ENCODE measurements around the gene DDX42. TPM values are rescaled to one million over a fixed set of nuclear protein-coding genes. Genes with fewer than 3 reads are reported as not detected.

DDX42 gene, protein sequence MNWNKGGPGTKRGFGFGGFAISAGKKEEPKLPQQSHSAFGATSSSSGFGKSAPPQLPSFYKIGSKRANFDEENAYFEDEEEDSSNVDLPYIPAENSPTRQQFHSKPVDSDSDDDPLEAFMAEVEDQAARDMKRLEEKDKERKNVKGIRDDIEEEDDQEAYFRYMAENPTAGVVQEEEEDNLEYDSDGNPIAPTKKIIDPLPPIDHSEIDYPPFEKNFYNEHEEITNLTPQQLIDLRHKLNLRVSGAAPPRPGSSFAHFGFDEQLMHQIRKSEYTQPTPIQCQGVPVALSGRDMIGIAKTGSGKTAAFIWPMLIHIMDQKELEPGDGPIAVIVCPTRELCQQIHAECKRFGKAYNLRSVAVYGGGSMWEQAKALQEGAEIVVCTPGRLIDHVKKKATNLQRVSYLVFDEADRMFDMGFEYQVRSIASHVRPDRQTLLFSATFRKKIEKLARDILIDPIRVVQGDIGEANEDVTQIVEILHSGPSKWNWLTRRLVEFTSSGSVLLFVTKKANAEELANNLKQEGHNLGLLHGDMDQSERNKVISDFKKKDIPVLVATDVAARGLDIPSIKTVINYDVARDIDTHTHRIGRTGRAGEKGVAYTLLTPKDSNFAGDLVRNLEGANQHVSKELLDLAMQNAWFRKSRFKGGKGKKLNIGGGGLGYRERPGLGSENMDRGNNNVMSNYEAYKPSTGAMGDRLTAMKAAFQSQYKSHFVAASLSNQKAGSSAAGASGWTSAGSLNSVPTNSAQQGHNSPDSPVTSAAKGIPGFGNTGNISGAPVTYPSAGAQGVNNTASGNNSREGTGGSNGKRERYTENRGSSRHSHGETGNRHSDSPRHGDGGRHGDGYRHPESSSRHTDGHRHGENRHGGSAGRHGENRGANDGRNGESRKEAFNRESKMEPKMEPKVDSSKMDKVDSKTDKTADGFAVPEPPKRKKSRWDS
- total RNA-seq, result 100 to 1,000 TPM; 122 to 153 TPM

DNA sequence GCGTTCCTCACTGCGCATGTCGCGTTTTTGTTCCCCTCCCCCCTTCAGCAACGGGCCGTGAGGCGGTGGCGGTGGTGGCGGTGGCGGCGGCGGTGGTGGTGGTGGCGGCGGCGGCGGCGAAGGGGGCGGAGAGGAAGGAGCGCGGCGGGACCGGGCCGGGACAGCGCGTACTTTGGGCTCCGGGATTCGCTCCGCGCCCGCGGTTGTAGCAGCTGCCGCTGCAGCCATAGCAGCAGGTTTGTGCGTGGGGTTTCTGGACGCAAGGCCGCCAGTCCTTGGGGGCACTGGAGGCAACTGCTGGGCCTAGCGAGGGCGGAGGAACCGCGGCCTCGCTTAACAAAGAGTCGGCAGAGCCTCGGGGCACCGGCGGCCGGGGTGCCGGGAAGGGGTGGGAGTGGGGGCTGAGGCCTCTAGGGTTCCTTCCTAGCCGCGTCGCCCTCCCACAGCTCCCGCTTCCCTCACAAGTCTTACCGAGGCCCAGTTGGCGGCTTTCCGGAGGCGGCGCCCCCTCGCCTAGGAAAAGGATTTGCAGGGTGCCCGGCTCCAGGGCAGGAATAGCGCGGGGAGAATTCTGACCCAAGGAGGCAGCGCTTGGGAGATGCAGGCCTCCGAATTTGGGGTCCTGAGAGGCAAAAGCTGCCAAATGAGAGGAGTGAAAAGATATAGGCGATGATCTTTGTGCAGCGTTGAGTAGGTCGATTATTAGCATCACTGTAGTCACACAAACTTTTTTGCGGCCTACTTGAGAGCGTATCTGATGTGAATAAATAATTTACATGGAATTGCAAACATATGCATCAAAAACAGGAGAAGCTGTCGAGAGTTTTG lies at the start of gene DDX42:
Gene DDX42 (plus strand): TSS at position 30 of the 828 bp plus-strand sequence. CDS start 12,880 bp downstream, outside the sequence.
- Mint-ChIP-seq H3K27me3 (no peaks in the 10 kb centered on the region), H3K9me3 (no peaks in the 10 kb centered on the region), H3K36me3 (ENCODE audit: low read depth) (peaks cover 41% of the 10 kb centered on the region), H3K4me3 (peak within 1 kb of the TSS; percentile 90), H3K4me1 (peaks cover 56% of the 10 kb centered on the region), H3K27ac (peak within 1 kb of the TSS; percentile 99)
- POLR2A ChIA-PET, result interaction anchor here (0.7 to 1.5 kb wide), 5 partner anchors 9 to 77 kb away, joined by 3 to 10 read pairs (median 4); partner anchors contain the start of gene STRADA
- CTCF ChIA-PET, result interaction anchor here (0.7 to 2.4 kb wide), 16 partner anchors 8 to 349 kb away, joined by 3 to 10 read pairs (median 4); partner anchors contain the start of gene STRADA
- DNase-seq, result peak; percentile 35

DNA sequence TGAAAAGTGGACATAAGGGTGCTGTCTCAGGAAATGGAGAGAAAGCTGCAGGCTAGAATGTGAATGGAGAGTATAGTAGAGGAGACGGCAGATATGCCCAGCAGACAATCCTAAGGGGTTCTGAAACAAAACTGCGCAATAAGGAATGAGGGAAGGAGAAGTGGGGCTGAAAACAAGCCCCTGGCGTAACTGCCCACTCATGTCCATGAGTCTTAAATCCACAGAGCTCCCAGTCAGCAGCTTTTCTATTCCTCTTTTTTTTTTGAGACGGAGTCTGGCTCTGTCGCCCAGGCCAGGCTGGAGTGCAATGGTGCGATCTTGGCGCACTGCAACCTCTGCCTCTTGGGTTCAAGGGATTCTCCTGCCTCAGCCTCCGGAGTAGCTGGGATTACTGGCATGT lies 38.3 kb upstream of the DDX42 start:
- POLR2A ChIA-PET, result no interaction called here
- Mint-ChIP-seq H3K9me3 (no peaks in the 10 kb centered on the region), H3K36me3 (ENCODE audit: low read depth) (peaks cover 8% of the 10 kb centered on the region), H3K4me1 (peaks cover 21% of the 10 kb centered on the region), H3K4me3 (no peak overlapping the region), H3K27ac (no peak overlapping the region), H3K27me3 (no peaks in the 10 kb centered on the region)
- CTCF ChIA-PET, result interaction anchor here (1.1 to 3.1 kb wide), 4 partner anchors 14 to 37 kb away, joined by 3 to 7 read pairs (median 3); no protein-coding TSS in a partner anchor
- DNase-seq, result no peak

GRCh38 chr17:63740464-63741142 lies 33.4 kb upstream of the DDX42 start:
- H3K27ac Mint-ChIP-seq, result peak overlapping the region; percentile 95

DNA sequence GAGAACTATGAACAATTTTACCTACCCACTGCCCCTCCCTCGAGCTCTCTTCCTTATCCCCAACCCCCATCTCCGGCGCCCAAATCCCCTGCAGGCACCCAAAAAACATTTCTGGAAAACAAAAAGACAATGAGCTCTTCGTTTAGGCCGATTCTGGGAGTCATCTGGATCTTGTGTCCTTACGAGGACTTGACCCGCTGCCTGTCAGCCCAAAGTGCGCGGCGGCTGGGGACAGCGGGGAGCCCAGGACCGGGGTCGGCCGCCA lies 32.9 kb upstream of the DDX42 start:
- Mint-ChIP-seq H3K4me1 (peaks cover 34% of the 10 kb centered on the region), H3K9me3 (no peaks in the 10 kb centered on the region), H3K27me3 (no peaks in the 10 kb centered on the region), H3K36me3 (ENCODE audit: low read depth) (peaks cover 14% of the 10 kb centered on the region), H3K4me3 (peak overlapping the region; percentile 93), H3K27ac (peak overlapping the region; percentile 95)
- ChIA-PET CTCF (interaction anchor here (1.4 kb wide), 1 partner anchor 11 kb away, joined by 4 read pairs; no protein-coding TSS in a partner anchor), POLR2A (interaction anchor here (1.2 kb wide), 1 partner anchor 119 kb away, joined by 4 read pairs; the partner anchor contains the start of gene MAP3K3)
- DNase-seq, result peak; percentile 9

More at GRCh38 chr17:63740464-63741142, 33.4 kb upstream of the DDX42 start:
- POLR2A ChIA-PET, result interaction anchor here (1.2 kb wide), 1 partner anchor 33 kb away, joined by 3 read pairs; the partner anchor contains the start of genes CCDC47 and DDX42
- Mint-ChIP-seq H3K4me3 (peak overlapping the region; percentile 93), H3K9me3 (no peaks in the 10 kb centered on the region), H3K4me1 (peaks cover 35% of the 10 kb centered on the region), H3K36me3 (ENCODE audit: low read depth) (peaks cover 9% of the 10 kb centered on the region), H3K27me3 (no peaks in the 10 kb centered on the region)
- DNase-seq, result no peak
- CTCF ChIA-PET, result interaction anchor here (0.6 to 1.4 kb wide), 3 partner anchors 10 to 24 kb away, joined by 3 to 4 read pairs (median 3); no protein-coding TSS in a partner anchor

GRCh38 chr17:63741408-63742173 lies 32.4 kb upstream of the DDX42 start, which contains the start of gene STRADA:
STRADA (minus strand) TSS chr17:63741799; CDS start chr17:63728369, 13,430 bp downstream.
- Mint-ChIP-seq H3K27ac (peak within 1 kb of the TSS; percentile 95), H3K4me1 (peaks cover 35% of the 10 kb centered on the region), H3K27me3 (no peaks in the 10 kb centered on the region), H3K36me3 (ENCODE audit: low read depth) (peaks cover 16% of the 10 kb centered on the region), H3K9me3 (no peaks in the 10 kb centered on the region), H3K4me3 (peak within 1 kb of the TSS; percentile 93)
- POLR2A ChIA-PET, result interaction anchor here (0.6 to 1.4 kb wide), 5 partner anchors 32 to 268 kb away, joined by 3 to 10 read pairs (median 5); partner anchors contain the start of genes CCDC47, DDX42 and MAP3K3
- CTCF ChIA-PET, result interaction anchor here (0.7 to 1.4 kb wide), 7 partner anchors 9 to 116 kb away, joined by 3 to 4 read pairs (median 3); partner anchors contain the start of genes CCDC47 and DDX42
- peak; percentile 99 for DNase-seq

GRCh38 chr17:63751806-63752205 lies 22.2 kb upstream of the DDX42 start:
- ChIA-PET CTCF (interaction anchor here (0.6 to 1.1 kb wide), 2 partner anchors 34 to 141 kb away, joined by 3 to 5 read pairs; no protein-coding TSS in a partner anchor), POLR2A (no interaction called here)
- no peaks in the 10 kb centered on the region for H3K27me3 Mint-ChIP-seq
- DNase-seq, result peak; percentile 51
- peaks cover 51% of the 10 kb centered on the region for H3K36me3 Mint-ChIP-seq (ENCODE audit: low read depth)
- H3K4me3 Mint-ChIP-seq, result peak overlapping the region; percentile 46
- H3K27ac Mint-ChIP-seq, result peak overlapping the region; percentile 81
- H3K9me3 Mint-ChIP-seq, result no peaks in the 10 kb centered on the region
- H3K4me1 Mint-ChIP-seq, result peaks cover 25% of the 10 kb centered on the region

- POLR2A ChIA-PET, result no interaction called here
- peak overlapping the region; percentile 6 for H3K27ac Mint-ChIP-seq
- peaks cover 48% of the 10 kb centered on the region for H3K36me3 Mint-ChIP-seq (ENCODE audit: low read depth)
- no peak for DNase-seq
- peaks cover 19% of the 10 kb centered on the region for H3K4me1 Mint-ChIP-seq
- no peaks in the 10 kb centered on the region for H3K9me3 Mint-ChIP-seq
- H3K27me3 Mint-ChIP-seq, result no peaks in the 10 kb centered on the region
- no peak overlapping the region for H3K4me3 Mint-ChIP-seq
- CTCF ChIA-PET, result interaction anchor here (0.8 kb wide), 1 partner anchor 23 kb away, joined by 3 read pairs; no protein-coding TSS in a partner anchor
Measured at GRCh38 chr17:63752707-63753106, 21.3 kb upstream of the DDX42 start.

GRCh38 chr17:63753215-63753614 lies 20.8 kb upstream of the DDX42 start:
- peak overlapping the region; percentile 6 for H3K27ac Mint-ChIP-seq
- peaks cover 48% of the 10 kb centered on the region for H3K36me3 Mint-ChIP-seq (ENCODE audit: low read depth)
- no peaks in the 10 kb centered on the region for H3K9me3 Mint-ChIP-seq
- POLR2A ChIA-PET, result interaction anchor here (0.6 kb wide), 1 partner anchor 90 kb away, joined by 7 read pairs; no protein-coding TSS in a partner anchor
- peaks cover 19% of the 10 kb centered on the region for H3K4me1 Mint-ChIP-seq
- DNase-seq, result no peak
- H3K27me3 Mint-ChIP-seq, result no peaks in the 10 kb centered on the region
- CTCF ChIA-PET, result interaction anchor here (0.8 to 1.3 kb wide), 2 partner anchors 23 to 55 kb away, joined by 3 read pairs; no protein-coding TSS in a partner anchor
- no peak overlapping the region for H3K4me3 Mint-ChIP-seq

GRCh38 chr17:63754046-63754445 lies 19.9 kb upstream of the DDX42 start:
- Mint-ChIP-seq H3K4me1 (peaks cover 17% of the 10 kb centered on the region), H3K36me3 (ENCODE audit: low read depth) (peaks cover 49% of the 10 kb centered on the region), H3K27me3 (no peaks in the 10 kb centered on the region)

DNA sequence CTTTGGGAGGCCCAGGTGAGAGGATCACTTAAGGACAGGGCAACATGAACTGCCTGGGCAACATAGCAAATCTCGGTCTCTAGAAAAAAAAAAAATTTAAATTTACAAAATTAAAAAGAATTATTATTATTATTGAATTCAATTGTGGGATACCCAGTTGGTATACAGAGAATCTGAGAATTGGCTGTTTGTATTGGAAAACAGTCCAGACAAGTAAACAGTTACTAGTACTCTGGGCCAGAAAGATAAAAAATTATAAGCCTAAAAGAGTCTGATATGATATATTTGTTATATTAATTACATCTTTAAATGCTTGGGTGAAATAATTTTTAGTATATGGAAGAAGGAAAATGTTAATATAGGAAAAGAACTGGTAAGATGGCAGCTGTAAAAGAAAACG lies 15.5 kb upstream of the DDX42 start:
- Mint-ChIP-seq H3K4me1 (peaks cover 13% of the 10 kb centered on the region), H3K36me3 (ENCODE audit: low read depth) (peaks cover 57% of the 10 kb centered on the region), H3K27ac (no peak overlapping the region), H3K4me3 (no peak overlapping the region), H3K27me3 (no peaks in the 10 kb centered on the region), H3K9me3 (no peaks in the 10 kb centered on the region)
- ChIA-PET CTCF (no interaction called here), POLR2A (no interaction called here)
- no peak for DNase-seq

More at GRCh38 chr17:63754046-63754445, 19.9 kb upstream of the DDX42 start:
- Mint-ChIP-seq H3K9me3 (no peaks in the 10 kb centered on the region), H3K27ac (no peak overlapping the region), H3K4me3 (no peak overlapping the region)
- ChIA-PET POLR2A (no interaction called here), CTCF (interaction anchor here (1.3 kb wide), 1 partner anchor 56 kb away, joined by 3 read pairs; no protein-coding TSS in a partner anchor)
- no peak for DNase-seq
